HG02943 (cell line): Measurements from ENCODE around the gene OR6B1.
"Not testable (repeated sequence)": the region's sequence is repeated elsewhere in the genome, so short reads cannot be mapped to it uniquely, and the experiment has no call there.

Experiments used
- ATAC-seq: cut with Tn5 transposase; IDR thresholded peaks from one replicate; pipeline ENCODE4 v1.9.1; 2021; ENCODE audit warnings: mild to moderate bottlenecking, low read depth, moderate library complexity; ENCODE audit not compliant: unreplicated experiment

The OR6B1 gene

DNA sequence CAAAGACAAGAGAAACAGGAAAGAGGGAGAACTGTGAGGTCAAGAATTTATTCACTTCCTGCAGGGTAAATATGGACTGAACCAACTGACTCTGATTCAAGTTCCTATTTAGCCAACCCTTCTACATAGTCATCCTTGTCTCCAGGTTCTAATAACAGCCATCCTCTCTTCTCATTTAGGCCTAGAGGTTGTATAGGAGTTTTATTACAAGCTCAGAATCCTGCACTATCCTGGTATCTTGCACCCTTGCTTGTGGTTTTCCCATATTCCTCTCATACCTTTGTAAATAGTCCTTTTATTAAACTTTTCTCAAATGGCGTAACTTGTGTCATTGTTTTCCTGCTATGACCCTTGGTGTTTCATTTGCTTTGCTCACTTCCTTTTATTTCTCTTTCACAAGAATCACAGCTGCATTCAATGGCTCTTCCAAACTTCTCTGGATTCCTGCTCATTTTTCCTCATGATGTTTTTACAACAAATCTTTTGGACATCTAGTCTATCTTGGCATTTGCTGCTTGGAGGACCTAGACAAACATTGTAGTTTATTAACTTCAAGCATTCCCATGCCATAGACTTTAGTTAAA is 36.3 kb downstream of the OR6B1 start:
- ATAC-seq: no peak

DNA sequence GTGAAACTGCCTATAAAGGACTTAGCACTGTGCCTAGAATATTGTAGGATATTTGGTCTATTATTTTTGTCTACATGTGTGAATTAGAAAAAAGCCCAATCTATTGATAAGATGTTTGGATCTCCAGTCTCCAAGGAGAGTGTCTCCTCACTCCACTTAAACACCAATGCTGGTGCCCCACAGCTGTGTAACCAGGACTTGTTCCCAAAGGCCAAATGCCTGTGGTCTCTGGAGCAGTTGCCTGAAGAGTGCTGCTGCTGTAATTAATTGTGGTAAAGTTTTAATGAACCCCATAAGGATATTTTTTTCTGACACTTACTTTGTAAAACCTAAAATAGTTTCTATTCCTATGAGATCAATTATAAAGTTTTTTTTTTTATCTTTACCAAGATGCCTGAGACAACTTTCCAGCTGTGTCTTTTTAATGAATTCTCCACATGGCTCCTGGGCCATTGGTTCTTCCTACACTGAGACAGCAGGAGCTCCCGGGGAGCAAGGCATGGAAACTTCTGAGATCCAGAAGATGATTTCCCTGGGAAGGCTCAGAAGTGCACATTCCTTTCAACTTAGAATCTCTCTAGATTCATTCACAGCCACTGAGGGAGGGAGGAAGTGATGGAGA is 37.4 kb downstream of the OR6B1 start:
- ATAC-seq: no peak

DNA sequence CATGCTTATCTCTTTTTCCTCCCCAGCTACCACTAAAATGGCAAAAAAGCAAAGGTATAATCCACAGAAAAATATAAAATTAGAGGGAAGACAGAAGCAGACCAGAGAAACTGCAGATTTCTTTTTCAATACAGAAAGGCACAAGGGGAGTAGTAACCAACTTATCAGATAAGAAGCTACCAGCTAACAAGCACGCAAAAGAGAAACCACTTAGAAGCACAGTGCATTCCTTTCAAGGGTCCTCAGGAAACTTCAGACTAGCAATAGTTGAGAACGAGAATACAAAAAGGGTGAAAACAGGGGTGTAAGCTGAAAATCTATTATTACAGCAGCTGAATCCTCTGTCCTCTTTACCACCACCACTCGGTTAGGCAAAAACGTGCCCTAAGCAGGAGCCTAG is 38.8 kb downstream of the OR6B1 start:
- ATAC-seq: no peak

DNA sequence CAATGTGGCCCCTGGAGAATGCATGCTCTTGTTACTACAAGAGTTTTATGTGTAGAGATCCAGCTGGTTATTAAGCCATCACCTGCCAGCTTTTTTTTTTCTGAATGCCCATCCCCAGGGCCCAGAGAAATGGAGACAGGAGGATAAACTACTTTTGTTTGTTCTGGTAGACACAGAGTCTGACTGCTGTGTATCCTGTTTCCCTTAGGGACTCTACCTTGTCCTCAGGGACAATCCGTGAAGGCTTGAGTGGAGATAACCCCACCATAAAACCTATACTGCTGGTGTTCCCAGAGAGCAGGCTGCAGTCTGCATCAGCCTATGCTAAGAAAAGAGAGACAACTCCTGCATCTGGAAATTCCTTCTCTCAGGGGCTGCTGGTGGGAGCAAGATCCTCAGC is 48.5 kb downstream of the OR6B1 start, which contains the start of gene OR2A5:
Gene OR2A5, plus strand, starts transcription at position 301 of the 400 bp plus-strand sequence. CDS start 1,454 bp downstream, outside the sequence.
- ATAC-seq: no peak

DNA sequence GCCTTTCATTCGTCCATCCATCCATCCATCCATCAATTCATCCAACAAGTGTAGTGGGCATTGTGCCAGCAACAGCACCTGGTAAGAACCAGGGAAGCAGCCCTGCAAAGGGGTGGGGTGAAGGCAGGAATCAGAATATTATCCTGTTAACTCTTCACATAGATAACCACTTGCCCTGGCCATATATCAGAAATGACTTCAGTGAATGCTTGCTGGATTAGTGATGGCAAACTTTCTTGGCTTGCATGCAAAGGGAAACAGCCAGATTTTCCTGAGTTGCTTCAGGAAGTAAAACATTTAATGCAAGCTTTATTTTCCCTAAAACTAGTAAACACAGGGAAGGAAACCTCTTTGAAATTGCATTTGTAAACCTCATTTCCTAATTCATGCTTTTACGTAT is 49.4 kb downstream of the OR6B1 start:
- ATAC-seq: no peak

DNA sequence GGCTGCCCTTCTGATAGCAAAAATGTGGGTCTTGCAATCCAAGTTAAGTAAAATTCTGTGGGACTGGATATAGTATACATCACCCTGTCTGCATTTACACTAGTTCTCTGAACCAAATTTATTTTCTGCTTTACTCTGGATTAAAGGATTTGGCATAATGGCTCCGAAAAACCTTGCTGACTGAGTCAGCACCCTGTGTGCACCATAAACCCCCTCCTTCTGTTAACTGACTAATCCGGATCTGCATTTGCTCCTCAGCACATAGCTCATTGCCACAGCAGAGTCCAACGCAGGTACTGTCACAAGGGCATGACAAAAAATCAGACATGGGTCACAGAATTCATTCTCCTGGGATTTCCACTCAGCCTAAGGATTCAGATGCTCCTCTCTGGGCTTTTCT is 50.0 kb downstream of the OR6B1 start:
- ATAC-seq: no peak

DNA sequence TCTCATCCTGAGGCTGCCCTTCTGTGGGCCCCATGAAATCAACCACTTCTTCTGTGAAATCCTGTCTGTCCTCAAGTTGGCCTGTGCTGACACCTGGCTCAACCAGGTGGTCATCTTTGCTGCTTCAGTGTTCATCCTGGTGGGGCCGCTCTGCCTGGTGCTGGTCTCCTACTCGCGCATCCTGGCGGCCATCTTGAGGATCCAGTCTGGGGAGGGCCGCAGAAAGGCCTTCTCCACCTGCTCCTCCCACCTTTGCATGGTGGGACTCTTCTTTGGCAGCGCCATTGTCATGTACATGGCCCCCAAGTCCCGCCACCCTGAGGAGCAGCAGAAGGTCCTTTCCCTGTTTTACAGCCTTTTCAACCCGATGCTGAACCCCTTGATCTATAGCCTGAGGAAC is 50.8 kb downstream of the OR6B1 start:
- ATAC-seq: not testable (repeated sequence)

DNA sequence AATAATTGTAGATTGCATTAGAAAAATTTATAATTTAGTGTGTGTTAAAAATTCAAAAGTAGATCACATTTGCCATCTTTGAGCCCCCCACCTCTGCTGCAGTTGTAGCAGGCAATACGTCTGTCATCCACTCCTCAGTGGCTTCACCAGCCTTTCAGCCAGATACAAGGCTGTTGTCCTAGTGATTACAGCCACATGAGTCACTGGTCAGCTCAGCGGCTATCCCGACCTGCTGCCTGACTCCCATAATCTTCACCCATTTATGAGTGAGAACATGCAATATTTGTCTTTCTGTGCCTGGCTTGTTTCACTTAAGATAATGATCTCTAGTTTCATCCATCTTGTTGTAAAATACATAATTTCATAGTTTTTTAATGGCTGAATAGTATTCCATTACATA is 57.8 kb downstream of the OR6B1 start:
- no peak for ATAC-seq
